NCI-H2196 (cell line): ENCODE measurements around the gene PIGO.

Experiments used
- DNase-seq: peaks from one replicate; lab custom pipeline; 2025; ENCODE audit not compliant: unreplicated experiment; lab: John Stamatoyannopoulos, UW

The PIGO gene

DNA sequence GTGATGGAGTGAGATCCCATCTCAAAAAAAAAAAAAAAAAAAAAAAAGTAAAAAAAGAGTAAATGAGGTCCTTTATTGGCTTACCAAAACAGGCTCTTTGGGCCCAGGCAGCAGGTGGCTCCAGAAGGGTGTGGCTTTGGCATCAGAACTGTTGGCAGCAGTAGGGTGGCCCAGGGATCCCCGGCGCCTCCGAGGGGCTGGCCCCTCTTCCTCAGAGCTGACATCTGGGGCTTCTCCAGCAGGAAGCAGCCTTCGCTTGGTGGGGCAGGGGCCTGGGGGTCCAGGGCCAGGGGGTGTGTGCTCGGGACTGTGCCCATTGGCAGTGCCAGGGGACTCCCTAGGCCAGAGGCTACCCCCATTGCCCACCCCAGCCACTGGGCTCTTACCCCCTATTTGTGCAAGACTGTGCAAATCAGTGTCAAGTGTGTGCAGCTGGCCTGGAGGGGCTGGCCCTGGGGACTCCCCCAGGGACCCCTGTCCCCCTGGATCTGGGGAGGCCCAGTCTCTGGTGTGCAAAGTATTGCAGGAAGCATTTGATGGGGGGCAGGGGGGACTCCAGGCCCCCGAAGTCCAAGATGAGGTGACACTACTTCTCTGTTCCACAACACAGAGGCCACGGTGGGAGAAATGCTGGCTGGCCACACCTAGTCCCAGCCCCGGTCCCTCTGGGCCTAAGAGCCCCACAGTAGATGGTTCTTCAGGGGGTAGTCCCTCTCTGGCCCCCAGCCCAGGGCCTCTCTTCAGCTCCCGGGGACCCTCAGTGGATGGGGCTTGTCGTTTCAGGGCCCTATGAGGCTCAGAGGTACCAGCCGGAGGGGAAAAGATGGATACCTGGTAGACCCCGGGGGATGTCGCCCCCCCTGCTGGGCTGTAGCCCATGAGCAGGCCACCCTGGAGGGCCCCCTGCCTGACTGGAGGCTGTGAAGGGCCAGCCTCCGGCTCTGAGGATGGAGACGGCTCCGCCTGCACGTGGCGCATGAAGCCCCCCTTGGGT lies 11.2 kb upstream of the PIGO start:
- no peak for DNase-seq

DNA sequence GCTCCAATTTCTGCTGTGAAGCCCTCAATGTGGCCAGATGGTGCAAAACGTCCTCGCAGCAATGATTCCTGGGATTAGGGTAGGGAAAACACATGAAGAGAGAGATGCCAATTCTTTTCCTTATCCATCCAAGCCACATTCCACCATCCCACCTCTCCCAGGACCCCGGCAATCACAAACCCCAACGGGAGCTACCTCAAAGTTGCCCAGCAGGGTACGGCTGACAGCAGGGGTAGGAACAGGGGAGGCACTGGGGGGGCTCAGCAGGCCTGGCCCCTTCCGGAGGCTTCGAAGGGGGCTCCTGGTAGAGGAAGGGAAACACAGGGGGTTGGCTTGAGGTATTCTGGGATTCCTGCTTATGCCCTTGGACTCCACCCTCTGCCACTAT lies 9.9 kb upstream of the PIGO start:
- DNase-seq: no peak

DNA sequence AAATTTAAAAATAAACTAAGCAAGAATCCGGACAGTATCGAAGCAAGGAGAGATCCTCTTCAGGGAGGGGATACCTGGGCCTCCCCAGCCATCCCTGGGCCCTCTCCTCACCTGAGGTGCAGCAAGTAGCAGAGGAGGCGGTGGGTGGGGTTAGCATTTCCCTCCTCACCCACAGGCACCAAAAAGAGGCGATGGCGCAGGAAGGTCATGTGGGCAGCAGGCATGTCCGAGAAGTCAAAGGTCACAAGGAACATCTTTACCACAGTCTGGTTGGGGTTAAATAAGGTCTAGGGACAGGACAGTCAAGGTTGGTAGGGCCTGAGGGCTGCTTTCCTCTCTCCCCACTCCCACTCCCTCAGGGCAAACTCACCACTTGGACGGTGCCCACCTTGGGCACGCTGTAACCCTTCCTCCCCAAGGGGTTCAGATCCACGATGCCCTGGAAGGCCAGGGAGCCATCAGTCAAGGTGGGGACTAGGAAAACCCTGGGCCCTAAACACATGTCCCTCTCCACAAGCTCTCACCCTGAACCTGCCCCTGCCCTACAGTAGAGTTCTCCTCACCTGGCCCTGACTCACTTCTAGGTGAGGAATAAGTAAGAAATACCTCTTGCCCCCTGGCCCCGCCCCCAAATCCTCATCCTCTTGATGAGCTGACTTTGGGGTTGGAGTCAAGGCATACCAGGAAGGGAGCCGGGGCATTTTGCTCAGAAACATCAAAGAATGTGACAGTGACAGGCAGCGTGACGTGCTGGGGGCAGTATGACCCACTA lies 9.4 kb upstream of the PIGO start:
- no peak for DNase-seq

DNA sequence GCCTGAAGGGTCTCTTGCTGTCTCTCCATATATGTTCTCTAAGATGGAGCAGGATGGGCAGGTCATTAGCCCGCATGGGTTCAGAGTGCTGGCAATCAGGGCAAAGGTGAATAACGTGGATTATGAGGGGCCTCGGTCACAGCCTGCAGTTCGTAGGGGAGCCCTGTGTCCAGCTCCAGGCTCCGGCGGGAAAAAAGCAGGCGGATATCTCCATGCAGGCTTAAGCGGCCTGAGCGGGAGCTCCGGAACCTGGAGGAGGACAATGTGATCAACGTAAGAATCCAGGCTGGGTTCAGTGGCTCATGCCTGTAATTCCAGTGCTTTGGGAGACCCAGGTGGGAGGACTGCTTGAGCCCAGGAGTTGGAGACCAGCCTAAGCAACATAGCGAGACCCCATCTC lies 8.7 kb upstream of the PIGO start:
- no peak for DNase-seq

DNA sequence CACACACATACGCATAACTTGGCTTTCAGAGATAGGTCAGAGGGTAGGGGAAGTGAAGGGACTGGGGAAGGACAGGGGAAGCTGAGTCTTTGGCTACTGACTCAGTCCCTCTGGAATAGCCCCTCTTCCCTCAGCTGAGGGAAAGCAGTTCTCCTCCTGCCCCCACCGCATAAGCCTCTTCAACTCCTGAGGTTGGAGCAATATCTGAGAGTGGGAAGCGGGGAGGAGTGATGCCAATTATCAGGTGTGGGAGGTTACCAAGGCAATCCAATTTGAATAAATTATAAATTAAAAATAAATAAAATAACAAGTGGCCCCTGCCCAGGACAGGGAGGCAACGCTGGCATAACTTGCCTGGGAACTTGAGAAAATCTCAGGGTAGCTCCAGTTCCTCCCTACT lies 8.2 kb upstream of the PIGO start:
- no peak for DNase-seq

DNA sequence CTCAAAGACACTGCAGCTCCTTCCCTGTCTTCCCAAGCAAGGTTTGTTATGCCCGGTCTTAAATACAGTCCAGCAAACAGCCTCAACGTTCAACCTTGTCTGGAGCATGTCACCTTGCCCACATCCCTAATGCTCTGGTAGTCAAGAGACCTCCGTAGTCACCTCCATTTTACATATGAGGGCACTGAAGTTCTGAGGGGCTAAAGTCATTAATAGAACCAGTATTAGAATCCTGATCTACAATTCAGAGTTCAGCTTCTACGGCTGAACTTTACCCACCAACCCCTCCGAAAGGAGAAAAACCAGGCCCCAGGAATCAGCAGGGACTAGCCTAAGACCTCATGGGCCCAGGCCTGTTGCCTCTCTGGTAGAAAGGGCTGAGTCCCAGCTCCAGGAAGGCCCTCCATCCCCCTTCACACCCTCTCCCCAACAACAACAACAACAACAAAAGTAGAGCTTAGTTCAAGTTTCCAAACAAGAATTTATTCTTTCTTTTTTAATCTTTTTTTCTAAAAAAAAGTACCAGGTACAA lies 7.3 kb upstream of the PIGO start:
- no peak for DNase-seq

DNA sequence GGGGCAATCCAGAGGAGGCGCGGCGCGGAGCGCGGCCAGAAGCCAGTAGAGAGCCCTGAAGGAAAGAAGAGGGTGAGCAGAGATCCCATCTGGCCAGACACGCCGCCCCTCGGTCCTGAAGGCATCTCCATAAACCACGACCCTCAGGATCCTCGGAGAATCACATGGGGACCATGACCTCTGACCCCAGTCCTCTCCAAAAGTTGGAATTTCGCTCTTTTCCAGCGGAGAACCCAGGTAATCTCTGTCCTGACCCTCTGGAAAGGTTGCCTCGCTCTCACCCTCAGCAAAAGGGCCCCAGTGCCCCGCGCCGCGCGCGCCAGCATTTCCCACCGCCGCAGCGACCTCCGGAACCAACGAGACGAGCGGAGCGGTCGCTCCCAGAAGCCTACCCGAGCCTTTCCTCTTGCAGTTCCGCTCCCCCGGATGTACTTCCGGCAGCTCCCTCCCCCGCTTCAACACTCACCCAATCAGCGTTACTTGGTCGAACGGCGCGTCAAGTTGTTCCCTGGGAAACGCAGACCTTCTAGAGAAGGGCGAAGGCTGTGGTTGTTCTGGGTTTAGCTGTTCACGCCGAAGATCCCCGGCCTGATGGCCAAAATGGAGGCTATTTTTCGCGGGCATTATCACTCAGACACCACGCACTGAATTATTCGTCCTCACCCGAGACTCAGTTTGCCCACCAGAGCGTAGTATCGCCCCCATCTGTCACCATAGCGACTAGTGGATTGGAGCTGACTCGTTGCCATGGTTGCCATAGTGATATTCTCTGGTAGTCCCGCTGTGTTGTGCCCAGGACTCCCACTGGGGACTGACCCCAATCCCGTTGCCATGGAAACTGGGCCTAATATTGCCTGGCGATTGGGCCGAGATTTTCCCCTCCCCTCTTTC lies 6.6 kb upstream of the PIGO start, which contains the start of gene STOML2:
Gene STOML2 (minus strand): TSS at position 363 of the 891 bp plus-strand sequence. CDS start 37 bp downstream, at position 326.
- DNase-seq: peak; percentile 95

DNA sequence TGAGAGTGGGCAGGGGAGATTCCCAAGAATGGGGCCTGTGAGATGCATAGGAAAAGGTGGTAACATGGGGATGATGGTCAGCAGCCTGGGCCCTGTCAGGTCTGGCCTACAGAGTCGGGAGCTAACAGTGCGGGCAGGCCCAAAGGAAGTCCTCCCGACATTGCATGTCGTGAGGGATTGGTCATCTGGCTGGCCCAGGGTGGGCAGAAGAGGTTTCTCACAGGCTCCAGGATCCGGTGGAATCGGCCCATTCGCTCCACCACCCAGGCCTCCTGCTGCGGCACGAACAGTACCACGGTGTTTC lies 6.0 kb upstream of the PIGO start:
- no peak for DNase-seq

DNA sequence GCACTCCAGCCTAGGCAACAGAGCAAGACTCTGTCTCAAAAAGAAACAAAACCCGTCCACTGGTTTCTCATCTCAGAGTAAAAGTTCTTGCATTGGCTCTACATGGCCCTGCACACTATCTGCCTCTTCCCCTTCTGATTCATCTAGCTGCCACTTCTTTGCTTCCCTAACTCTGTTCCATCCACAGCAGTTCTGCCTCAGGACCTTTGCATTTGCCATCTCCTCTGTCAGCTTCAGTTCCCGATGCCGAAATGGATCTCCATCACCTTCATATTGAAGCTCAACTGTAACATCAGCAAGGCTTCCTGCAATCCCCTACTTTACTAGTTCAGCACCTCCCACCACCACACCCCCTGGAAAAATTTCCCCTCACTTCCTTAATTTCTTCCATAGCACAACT lies 1.2 kb upstream of the PIGO start:
- no peak for DNase-seq

DNA sequence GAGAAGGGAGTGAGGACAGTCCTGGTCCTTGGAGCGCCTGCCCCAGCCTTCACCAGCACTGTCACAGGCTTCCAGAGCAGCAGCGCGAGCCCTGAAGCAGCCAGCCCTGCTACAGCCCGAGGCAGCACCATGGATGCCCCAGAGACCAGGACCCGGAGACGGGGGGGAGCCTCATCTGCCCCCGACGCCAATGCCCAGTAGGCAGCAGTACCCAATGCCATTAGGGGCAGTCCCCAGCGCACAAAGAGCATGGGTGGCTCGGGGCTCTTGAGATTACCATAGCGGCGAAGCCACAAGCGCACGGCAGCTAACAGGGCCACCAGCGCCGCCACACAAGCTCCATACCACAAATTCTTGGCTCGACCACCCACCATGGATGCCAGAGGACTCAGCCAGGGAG lies 4.9 kb downstream of the PIGO start:
- DNase-seq: no peak

DNA sequence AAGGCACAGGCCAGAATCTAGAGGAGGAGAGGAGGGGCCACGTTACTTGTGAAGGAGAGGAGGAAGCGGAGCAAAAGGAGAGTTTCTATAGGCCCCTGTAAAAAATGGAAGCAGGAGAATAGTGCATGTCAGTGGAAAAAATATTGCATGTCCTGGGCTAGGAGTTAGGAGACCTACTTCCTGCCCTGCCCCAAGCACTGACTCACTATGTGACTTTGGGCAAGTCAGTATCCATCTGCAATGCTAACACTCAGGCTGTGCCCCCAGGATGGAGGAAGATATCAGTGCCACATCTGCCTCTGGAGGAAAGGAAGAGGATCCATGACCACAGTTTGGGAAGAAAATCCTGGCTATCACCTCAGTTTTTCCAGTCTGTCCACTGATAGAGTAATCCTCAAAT lies 7.0 kb downstream of the PIGO start:
- DNase-seq: no peak

DNA sequence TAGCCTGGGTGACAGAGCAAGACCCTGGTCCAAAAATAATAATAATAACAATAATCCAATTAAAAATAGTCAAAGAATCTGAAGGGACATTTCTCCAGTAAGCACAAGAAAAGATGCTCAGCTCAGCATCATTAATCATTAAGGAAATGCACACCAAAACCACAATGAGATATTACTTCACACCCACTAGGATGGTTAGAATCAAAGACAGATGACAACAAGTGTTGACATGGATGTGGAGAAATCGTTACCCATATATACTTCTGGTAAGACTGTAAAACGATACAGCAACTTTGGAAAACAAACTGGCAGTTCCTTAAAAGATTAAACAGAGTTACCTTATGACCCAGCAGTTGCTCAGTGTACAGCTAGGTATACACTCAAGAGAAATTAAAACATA lies 11.3 kb downstream of the PIGO start:
- no peak for DNase-seq

DNA sequence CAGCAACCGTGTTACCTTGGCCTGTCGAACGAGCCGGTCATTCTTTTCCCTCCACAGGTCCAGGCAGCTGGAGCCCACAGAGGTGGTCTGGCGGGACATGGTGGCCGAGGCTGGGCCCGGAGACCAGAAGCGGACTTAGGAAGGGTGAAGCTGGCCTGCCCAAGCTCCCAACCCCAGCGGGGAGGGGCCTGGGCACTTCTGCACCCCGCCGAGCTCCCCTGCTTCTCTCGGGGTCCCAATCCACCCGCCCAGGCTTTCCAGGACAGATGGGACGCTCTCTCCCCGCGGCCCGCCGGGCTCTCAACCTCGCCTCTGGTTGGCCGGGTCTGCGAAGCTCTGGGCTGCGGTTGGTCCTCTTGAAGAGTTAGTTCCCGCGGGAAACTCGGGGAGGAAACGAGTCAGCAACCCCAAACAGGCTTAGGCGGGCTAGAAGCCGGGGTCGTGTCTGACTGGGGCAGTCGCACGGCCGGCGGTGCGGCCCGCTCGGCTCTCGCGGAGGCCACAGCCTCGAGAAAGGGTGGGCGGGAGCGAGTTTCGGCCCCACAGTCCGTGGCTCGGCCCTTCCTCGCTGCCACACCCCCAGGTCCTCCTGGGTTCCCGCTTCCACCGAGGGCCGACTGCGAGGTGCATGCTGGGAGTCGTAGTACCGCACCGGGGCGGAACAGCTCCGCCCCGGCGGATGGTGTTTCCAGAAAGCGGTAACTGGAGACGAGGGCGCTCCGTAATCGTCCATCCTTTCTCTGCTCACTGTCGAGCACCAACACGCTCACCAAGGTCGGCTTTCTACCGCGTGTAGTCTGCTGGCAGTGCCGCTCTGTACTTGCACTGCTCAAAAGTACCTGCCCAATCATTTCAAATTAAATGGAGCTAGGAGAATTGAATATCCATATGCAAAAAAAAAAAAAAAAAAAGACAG lies 16.7 kb downstream of the PIGO start, which contains the start of gene FANCG:
Gene FANCG (minus strand): TSS at position 517 of the 916 bp plus-strand sequence. CDS start 418 bp downstream, at position 99.
- peak; percentile 92 for DNase-seq

DNA sequence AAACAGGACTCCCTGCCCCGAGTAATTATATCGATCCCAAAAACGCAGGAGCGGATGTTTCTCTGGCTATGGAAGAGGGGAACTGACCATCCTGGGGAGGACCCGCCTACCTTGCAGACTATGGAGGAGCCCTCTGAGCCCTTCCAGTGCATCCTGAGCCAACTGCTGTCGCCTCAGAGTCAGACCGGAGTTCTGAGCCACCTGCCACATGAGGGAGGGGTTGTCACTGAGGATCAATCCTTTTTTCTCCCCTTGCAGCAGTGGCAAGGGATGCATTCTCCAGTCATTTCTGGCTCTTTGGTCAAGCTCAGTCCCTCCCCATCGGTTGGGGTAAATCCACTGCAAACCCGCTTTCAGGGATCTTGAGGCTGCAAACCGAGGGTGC lies 17.4 kb downstream of the PIGO start:
- DNase-seq: no peak

DNA sequence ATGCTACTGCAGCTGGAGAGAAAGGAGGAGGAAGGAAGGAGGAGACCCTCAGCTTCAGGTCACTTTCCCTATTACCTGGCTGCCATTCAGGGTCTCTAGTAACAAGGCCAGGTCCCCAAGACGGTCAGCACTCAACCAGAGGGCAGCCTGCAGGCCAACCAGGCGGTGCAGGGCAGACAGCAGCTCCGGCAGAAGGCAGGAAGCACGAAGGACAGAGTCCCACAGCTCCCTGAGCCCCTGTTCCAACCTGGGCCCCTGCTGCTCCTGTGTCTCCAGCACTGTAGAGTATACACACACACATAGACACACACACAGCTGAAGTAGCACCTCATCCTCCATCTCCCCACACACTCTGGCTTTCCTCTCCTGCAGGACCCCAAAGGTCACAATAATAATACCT lies 18.3 kb downstream of the PIGO start:
- DNase-seq: no peak

DNA sequence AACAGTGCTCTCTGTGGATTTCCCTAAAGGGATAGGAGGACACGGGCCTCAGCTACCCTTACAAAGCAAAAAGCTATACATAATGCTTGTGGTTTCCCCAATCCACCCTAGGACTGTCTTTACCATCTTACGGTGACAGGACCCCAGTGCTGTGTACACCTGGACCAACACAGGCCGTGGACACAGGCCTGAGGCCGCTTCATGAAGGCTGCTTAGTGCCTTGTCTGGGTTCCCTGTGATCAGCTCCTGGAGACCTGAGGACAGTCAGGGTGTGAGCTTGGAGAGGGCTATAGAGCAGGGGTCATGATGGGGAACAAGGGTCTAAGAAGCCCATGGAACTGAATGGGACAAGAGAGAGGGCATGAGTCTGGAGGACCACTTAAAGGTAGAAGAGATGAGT lies 19.5 kb downstream of the PIGO start:
- DNase-seq: no peak

DNA sequence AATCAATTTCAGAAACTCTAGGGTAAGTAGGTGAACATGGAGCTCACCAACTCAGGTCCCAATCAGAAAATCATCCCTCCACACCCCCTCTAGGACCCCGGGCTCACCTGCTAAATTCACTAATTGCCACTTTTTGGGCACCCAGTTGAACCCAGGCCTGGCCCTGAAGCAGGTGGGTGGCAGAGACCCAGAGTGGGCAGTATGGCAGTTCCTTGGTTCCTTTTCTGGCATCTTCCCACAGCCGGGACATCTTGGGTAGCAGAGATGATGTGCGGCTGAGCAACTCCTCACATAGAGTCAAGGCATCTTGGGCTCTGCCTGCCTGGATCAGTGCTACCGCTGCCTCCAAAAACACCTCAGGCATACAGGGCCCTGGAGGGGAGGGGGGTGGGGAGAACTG lies 21.0 kb downstream of the PIGO start:
- DNase-seq: no peak

DNA sequence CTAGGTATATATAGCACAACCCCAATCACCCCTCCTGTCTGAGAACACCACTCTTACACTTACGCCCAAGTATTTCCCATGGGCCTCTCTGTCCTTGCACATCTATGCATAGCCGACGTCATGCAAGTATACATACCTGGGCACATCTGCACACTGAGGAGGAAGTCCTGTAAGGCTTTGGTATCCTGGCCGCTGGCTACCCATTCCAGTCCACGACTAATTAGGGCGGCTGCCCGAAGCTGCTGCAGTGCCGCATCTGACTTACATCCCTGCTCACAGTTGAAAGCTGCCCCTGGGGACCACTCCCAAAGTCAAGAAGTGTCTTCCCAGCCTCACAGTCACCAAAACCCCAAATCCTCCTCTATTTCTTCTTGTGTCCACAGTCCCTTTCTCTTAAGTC lies 21.6 kb downstream of the PIGO start:
- DNase-seq: no peak

DNA sequence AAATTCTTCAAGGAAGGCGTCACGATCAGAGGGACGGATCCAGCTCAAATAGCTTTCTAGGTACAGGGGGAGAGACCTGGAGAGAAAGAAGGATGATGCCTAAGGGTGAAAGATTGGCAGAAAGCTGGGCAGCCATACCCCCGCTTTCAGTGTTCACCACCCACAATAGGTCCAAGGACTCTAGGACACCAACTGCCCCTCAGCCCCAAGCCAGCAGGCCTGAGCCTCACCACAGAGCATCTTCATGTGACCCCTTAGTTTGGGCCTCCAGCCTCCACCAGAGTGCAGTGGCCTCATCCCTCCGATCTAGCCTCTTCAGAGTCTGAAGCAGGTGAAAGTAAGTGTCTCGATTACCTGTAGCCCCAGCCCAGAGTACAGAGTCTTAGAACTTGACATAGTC lies 22.2 kb downstream of the PIGO start:
- no peak for DNase-seq

DNA sequence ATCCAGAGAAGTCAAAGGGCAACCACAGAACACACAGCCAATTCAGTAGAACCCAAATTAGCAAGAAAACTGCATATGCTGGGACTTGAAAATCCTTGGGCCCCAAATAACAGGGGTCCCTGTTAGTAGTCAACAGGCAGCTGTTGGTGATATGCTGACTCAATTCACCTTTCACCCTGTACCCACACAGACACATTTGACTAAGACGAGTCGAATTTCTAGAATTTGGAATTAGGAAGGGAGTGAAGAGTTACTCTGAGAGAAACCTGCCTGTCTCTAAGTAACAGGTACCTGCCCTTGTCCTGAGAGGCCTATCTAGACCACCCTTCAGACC lies 23.1 kb downstream of the PIGO start:
- DNase-seq: no peak
